WTC11 (cell line): Measurements from ENCODE around the gene AIMP2. TPM values are rescaled to one million over a fixed set of nuclear protein-coding genes. Genes with fewer than 3 reads are reported as not detected.
A peak's percentile ranks its signal among the peaks of the same experiment; 100 is the strongest.

ENCODE experiments used
- ATAC-seq: fragments of 200-7000 bp; cut with Tn5 transposase; 2 replicates; pipeline ENCODE4 v1.10.0; 2021; ENCODE audit warnings: mild to moderate bottlenecking, moderate library complexity
- CTCF ChIA-PET: fragments of 300-600 bp; sonication (Branson Sonifier 250); formaldehyde crosslinking; loops from one replicate; lab custom pipeline; 2021; ENCODE audit warnings: antibody characterized with exemption; lab: Charles Lee
- POLR2A ChIA-PET: fragments of 350-600 bp; sonication (Branson Sonifier 250); formaldehyde crosslinking; loops from one replicate; lab custom pipeline; 2021; ENCODE audit warnings: antibody characterized with exemption; lab: Charles Lee
- DNase-seq: peaks from one replicate; pipeline ENCODE4 v3.0.0; 2021; ENCODE audit warnings: low spot score
- H3K27ac Mint-ChIP-seq: 2 replicates; pipeline ENCODE4 v1.8.0; 2021; ENCODE audit warnings: mixed read lengths
- H3K27me3 Mint-ChIP-seq: 2 replicates; pipeline ENCODE4 v1.8.0; 2021; ENCODE audit warnings: low read depth, mild to moderate bottlenecking, moderate library complexity, mixed read lengths
- H3K36me3 Mint-ChIP-seq: 2 replicates; pipeline ENCODE4 v1.8.0; 2021; ENCODE audit warnings: mixed read lengths
- H3K4me1 Mint-ChIP-seq: 2 replicates; pipeline ENCODE4 v1.8.0; 2022; ENCODE audit warnings: mixed read lengths
- H3K4me3 Mint-ChIP-seq: 2 replicates; pipeline ENCODE4 v1.8.0; 2021; ENCODE audit warnings: mild to moderate bottlenecking, moderate library complexity, mixed read lengths
- H3K9me3 Mint-ChIP-seq: 2 replicates; pipeline ENCODE4 v1.8.0; 2021; ENCODE audit warnings: mixed read lengths
- AFF4 ChIP-seq: sonication (generic); formaldehyde crosslinking; IDR thresholded peaks from 2 replicates; pipeline ENCODE4 v1.8.1; 2023; ENCODE audit warnings: mild to moderate bottlenecking, missing genetic modification reagents, borderline replicate concordance
- ATF1 ChIP-seq: sonication (generic); formaldehyde crosslinking; IDR thresholded peaks from 2 replicates; pipeline ENCODE4 v1.8.1; 2023; ENCODE audit warnings: mild to moderate bottlenecking, moderate library complexity, missing genetic modification reagents
- CBFB ChIP-seq: sonication (generic); formaldehyde crosslinking; IDR thresholded peaks from 2 replicates; pipeline ENCODE4 v1.8.1; 2022; ENCODE audit warnings: mild to moderate bottlenecking, low read depth, missing genetic modification reagents
- FOXK1 ChIP-seq: sonication (generic); formaldehyde crosslinking; IDR thresholded peaks from 2 replicates; pipeline ENCODE4 v1.8.0; 2022; ENCODE audit warnings: mild to moderate bottlenecking, moderate library complexity, missing genetic modification reagents
- GABPB1 ChIP-seq: sonication (generic); formaldehyde crosslinking; IDR thresholded peaks from 2 replicates; pipeline ENCODE4 v1.8.1; 2023; ENCODE audit warnings: mild to moderate bottlenecking, missing genetic modification reagents
- GRHL2 ChIP-seq: fragments of 250-450 bp; sonication (Bioruptor Pico); IDR thresholded peaks from 2 replicates; pipeline ENCODE4 v1.8.0; 2022; ENCODE audit warnings: mild to moderate bottlenecking, moderate library complexity; ENCODE audit not compliant: insufficient replicate concordance, severe bottlenecking
- GTF2I ChIP-seq: fragments of 250-450 bp; sonication (Bioruptor Pico); conservative IDR thresholded peaks from 2 replicates; pipeline ENCODE4 v1.4.0; 2021; ENCODE audit warnings: mild to moderate bottlenecking
- HMGA2 ChIP-seq: fragments of 250-450 bp; sonication (Bioruptor Pico); IDR thresholded peaks from 2 replicates; pipeline ENCODE4 v1.4.0; 2021; ENCODE audit warnings: mild to moderate bottlenecking, moderate library complexity
- JUN ChIP-seq: sonication (generic); formaldehyde crosslinking; IDR thresholded peaks from 2 replicates; pipeline ENCODE4 v1.8.0; 2023; ENCODE audit warnings: mild to moderate bottlenecking, missing genetic modification reagents
- NFYB ChIP-seq: sonication (generic); formaldehyde crosslinking; conservative IDR thresholded peaks from 2 replicates; pipeline ENCODE4 v1.8.0; 2022; ENCODE audit warnings: low read depth, missing genetic modification reagents
- NR2C2 ChIP-seq: sonication (generic); formaldehyde crosslinking; IDR thresholded peaks from 2 replicates; pipeline ENCODE4 v1.8.0; 2022; ENCODE audit warnings: mild to moderate bottlenecking, missing genetic modification reagents
- OVOL2 ChIP-seq: fragments of 250-450 bp; sonication (Bioruptor Pico); IDR thresholded peaks from 2 replicates; pipeline ENCODE4 v1.9.0; 2021; ENCODE audit warnings: mild to moderate bottlenecking, borderline replicate concordance
- RELA ChIP-seq: sonication (generic); formaldehyde crosslinking; IDR thresholded peaks from 2 replicates; pipeline ENCODE4 v1.8.1; 2022; ENCODE audit warnings: missing genetic modification reagents, mild to moderate bottlenecking, borderline replicate concordance
- RORB ChIP-seq: fragments of 250-450 bp; sonication (Bioruptor Pico); IDR thresholded peaks from 2 replicates; pipeline ENCODE4 v1.9.0; 2021; ENCODE audit warnings: mild to moderate bottlenecking
- TEAD4 ChIP-seq: sonication (generic); formaldehyde crosslinking; IDR thresholded peaks from 2 replicates; pipeline ENCODE4 v1.8.0; 2022; ENCODE audit warnings: mild to moderate bottlenecking, missing genetic modification reagents
- ZNF121 ChIP-seq: sonication (generic); formaldehyde crosslinking; IDR thresholded peaks from 2 replicates; pipeline ENCODE4 v1.8.0; 2023; ENCODE audit warnings: missing genetic modification reagents
- ZNF232 ChIP-seq: sonication (generic); formaldehyde crosslinking; IDR thresholded peaks from 2 replicates; pipeline ENCODE4 v1.8.0; 2022; ENCODE audit warnings: mild to moderate bottlenecking, missing genetic modification reagents
- ZNF396 ChIP-seq: fragments of 250-450 bp; sonication (Bioruptor Pico); IDR thresholded peaks from 2 replicates; pipeline ENCODE4 v1.8.0; 2021; ENCODE audit warnings: mild to moderate bottlenecking, moderate library complexity, borderline replicate concordance
- ZNF423 ChIP-seq: fragments of 250-450 bp; sonication (Bioruptor Pico); IDR thresholded peaks from 2 replicates; pipeline ENCODE4 v2.1.2; 2022; ENCODE audit warnings: mild to moderate bottlenecking, moderate library complexity
- ZNF671 ChIP-seq: fragments of 250-450 bp; sonication (Bioruptor Pico); IDR thresholded peaks from 2 replicates; pipeline ENCODE4 v1.8.0; 2021; ENCODE audit warnings: mild to moderate bottlenecking
- total RNA-seq: library from RNA; stranded (reverse); gene quantifications from 3 replicates; pipeline ENCODE4 v1.2.3, GENCODE V29; 2021
- TF ChIP-seq, protein P1 (sequence below): sonication (generic); formaldehyde crosslinking; IDR thresholded peaks from 2 replicates; pipeline ENCODE4 v1.8.1; 2022; ENCODE audit warnings: mild to moderate bottlenecking, moderate library complexity, missing genetic modification reagents
- TF ChIP-seq, protein P2 (sequence below): fragments of 250-450 bp; sonication (Bioruptor Pico); IDR thresholded peaks from 2 replicates; pipeline ENCODE4 v1.8.0; 2021; ENCODE audit warnings: mild to moderate bottlenecking
- TF ChIP-seq, protein P3 (sequence below): sonication (generic); formaldehyde crosslinking; IDR thresholded peaks from 2 replicates; pipeline ENCODE4 v1.8.1; 2022; ENCODE audit warnings: low read depth, missing genetic modification reagents, borderline replicate concordance
- TF ChIP-seq, protein P4 (sequence below): fragments of 250-450 bp; sonication (Bioruptor Pico); IDR thresholded peaks from 2 replicates; pipeline ENCODE4 v1.9.0; 2021; ENCODE audit warnings: mild to moderate bottlenecking, borderline replicate concordance

Gene AIMP2
- total RNA-seq, 1 experiment from 2014 or later: 63.2 TPM

GRCh38 chr7:6020371-6021286 is 11.6 kb downstream of the AIMP2 start:
- TF ChIP-seq ATF1 (CRISPR knock-in tag): no peak
- TF ChIP-seq CBFB (CRISPR knock-in tag): no peak
- no peak for TF ChIP-seq ZNF396 (CRISPR knock-in tag)
- no peak for TF ChIP-seq GTF2I (CRISPR knock-in tag)
- TF ChIP-seq, protein P1, sequence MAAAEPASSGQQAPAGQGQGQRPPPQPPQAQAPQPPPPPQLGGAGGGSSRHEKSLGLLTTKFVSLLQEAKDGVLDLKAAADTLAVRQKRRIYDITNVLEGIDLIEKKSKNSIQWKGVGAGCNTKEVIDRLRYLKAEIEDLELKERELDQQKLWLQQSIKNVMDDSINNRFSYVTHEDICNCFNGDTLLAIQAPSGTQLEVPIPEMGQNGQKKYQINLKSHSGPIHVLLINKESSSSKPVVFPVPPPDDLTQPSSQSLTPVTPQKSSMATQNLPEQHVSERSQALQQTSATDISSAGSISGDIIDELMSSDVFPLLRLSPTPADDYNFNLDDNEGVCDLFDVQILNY (CRISPR knock-in tag): no peak
- TF ChIP-seq GRHL2 (CRISPR knock-in tag): no peak
- TF ChIP-seq RELA (CRISPR knock-in tag): no peak
- TF ChIP-seq, protein P2, sequence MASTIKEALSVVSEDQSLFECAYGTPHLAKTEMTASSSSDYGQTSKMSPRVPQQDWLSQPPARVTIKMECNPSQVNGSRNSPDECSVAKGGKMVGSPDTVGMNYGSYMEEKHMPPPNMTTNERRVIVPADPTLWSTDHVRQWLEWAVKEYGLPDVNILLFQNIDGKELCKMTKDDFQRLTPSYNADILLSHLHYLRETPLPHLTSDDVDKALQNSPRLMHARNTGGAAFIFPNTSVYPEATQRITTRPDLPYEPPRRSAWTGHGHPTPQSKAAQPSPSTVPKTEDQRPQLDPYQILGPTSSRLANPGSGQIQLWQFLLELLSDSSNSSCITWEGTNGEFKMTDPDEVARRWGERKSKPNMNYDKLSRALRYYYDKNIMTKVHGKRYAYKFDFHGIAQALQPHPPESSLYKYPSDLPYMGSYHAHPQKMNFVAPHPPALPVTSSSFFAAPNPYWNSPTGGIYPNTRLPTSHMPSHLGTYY (CRISPR knock-in tag): no peak
- TF ChIP-seq, protein P3, sequence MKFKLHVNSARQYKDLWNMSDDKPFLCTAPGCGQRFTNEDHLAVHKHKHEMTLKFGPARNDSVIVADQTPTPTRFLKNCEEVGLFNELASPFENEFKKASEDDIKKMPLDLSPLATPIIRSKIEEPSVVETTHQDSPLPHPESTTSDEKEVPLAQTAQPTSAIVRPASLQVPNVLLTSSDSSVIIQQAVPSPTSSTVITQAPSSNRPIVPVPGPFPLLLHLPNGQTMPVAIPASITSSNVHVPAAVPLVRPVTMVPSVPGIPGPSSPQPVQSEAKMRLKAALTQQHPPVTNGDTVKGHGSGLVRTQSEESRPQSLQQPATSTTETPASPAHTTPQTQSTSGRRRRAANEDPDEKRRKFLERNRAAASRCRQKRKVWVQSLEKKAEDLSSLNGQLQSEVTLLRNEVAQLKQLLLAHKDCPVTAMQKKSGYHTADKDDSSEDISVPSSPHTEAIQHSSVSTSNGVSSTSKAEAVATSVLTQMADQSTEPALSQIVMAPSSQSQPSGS: no peak
- TF ChIP-seq NFYB (CRISPR knock-in tag): no peak
- no peak for TF ChIP-seq GABPB1
- ATAC-seq: no peak
- Mint-ChIP-seq H3K4me3 (no peak overlapping the region), H3K9me3 (no peaks in the 10 kb centered on the region), H3K36me3 (peaks cover 93% of the 10 kb centered on the region), H3K27me3 (no peaks in the 10 kb centered on the region), H3K4me1 (no peaks in the 10 kb centered on the region), H3K27ac (peak overlapping the region; percentile 67; the same call in 1 of the 2 replicates)
- ChIA-PET CTCF (interaction anchor here (0.6 kb wide), 2 partner anchors 164 to 1229 kb away, joined by 3 to 5 read pairs; no protein-coding TSS in a partner anchor), POLR2A (no interaction called here)
- DNase-seq: no peak

DNA sequence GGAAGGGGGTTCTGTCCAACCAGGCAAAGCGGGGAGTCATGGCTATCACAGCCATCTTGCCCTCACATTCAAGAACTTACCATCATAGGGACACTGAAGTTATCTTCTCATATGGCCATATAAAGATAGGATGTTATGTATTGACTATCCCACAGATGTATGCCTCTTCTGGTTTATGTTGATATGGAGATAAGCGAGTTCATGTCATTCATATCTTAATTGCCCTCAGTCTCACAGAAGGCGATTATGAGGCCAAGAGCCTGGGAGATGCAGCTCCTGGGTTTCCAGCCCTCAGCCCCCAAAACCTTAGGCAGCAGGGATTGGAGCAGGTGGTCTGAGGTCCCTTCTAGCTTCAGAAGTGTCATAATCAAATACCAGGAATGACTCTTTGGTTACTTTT is 13.6 kb downstream of the AIMP2 start:
- H3K27me3 Mint-ChIP-seq: no peaks in the 10 kb centered on the region
- ChIA-PET CTCF (no interaction called here), POLR2A (no interaction called here)
- peaks cover 2% of the 10 kb centered on the region; the same call in 1 of the 2 replicates for H3K4me1 Mint-ChIP-seq
- no peak overlapping the region for H3K27ac Mint-ChIP-seq
- ATAC-seq (no peak), DNase-seq (no peak)
- no peaks in the 10 kb centered on the region for H3K9me3 Mint-ChIP-seq
- peaks cover 96% of the 10 kb centered on the region for H3K36me3 Mint-ChIP-seq
- H3K4me3 Mint-ChIP-seq: no peak overlapping the region
- no peak for TF ChIP-seq JUN
- TF ChIP-seq NR2C2: no peak
- TF ChIP-seq ZNF232 (CRISPR knock-in tag): no peak
- TF ChIP-seq FOXK1 (CRISPR knock-in tag): no peak
- no peak for TF ChIP-seq ZNF671 (CRISPR knock-in tag)
- TF ChIP-seq, protein P4, sequence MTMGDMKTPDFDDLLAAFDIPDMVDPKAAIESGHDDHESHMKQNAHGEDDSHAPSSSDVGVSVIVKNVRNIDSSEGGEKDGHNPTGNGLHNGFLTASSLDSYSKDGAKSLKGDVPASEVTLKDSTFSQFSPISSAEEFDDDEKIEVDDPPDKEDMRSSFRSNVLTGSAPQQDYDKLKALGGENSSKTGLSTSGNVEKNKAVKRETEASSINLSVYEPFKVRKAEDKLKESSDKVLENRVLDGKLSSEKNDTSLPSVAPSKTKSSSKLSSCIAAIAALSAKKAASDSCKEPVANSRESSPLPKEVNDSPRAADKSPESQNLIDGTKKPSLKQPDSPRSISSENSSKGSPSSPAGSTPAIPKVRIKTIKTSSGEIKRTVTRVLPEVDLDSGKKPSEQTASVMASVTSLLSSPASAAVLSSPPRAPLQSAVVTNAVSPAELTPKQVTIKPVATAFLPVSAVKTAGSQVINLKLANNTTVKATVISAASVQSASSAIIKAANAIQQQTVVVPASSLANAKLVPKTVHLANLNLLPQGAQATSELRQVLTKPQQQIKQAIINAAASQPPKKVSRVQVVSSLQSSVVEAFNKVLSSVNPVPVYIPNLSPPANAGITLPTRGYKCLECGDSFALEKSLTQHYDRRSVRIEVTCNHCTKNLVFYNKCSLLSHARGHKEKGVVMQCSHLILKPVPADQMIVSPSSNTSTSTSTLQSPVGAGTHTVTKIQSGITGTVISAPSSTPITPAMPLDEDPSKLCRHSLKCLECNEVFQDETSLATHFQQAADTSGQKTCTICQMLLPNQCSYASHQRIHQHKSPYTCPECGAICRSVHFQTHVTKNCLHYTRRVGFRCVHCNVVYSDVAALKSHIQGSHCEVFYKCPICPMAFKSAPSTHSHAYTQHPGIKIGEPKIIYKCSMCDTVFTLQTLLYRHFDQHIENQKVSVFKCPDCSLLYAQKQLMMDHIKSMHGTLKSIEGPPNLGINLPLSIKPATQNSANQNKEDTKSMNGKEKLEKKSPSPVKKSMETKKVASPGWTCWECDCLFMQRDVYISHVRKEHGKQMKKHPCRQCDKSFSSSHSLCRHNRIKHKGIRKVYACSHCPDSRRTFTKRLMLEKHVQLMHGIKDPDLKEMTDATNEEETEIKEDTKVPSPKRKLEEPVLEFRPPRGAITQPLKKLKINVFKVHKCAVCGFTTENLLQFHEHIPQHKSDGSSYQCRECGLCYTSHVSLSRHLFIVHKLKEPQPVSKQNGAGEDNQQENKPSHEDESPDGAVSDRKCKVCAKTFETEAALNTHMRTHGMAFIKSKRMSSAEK (CRISPR knock-in tag): no peak
- TF ChIP-seq HMGA2 (CRISPR knock-in tag): no peak
- TF ChIP-seq TEAD4 (CRISPR knock-in tag): no peak
- no peak for TF ChIP-seq AFF4 (CRISPR knock-in tag)
- no peak for TF ChIP-seq ZNF423 (CRISPR knock-in tag)
- no peak for TF ChIP-seq RORB (CRISPR knock-in tag)
- TF ChIP-seq GTF2I (CRISPR knock-in tag): no peak
- no peak for TF ChIP-seq ZNF121
- TF ChIP-seq OVOL2 (CRISPR knock-in tag): no peak
- TF ChIP-seq CBFB (CRISPR knock-in tag): no peak
